Measurements from ENCODE around the gene EIF2B1. TPM values are rescaled to one million over a fixed set of nuclear protein-coding genes. Genes with fewer than 3 reads are reported as not detected.
A peak's percentile ranks its signal among the peaks of the same experiment; 100 is the strongest.
"Not testable (repeated sequence)": the region's sequence is repeated elsewhere in the genome, so short reads cannot be mapped to it uniquely, and the experiment has no call there.

The EIF2B1 gene
- total RNA-seq, 1 donor from 2014 or later, result 62.2 TPM

GRCh38 chr12:123617580-123617979, 15.9 kb downstream of the EIF2B1 start:
- no peak for DNase-seq

GRCh38 chr12:123617144-123617543, 16.3 kb downstream of the EIF2B1 start:
- no peak for DNase-seq

DNA sequence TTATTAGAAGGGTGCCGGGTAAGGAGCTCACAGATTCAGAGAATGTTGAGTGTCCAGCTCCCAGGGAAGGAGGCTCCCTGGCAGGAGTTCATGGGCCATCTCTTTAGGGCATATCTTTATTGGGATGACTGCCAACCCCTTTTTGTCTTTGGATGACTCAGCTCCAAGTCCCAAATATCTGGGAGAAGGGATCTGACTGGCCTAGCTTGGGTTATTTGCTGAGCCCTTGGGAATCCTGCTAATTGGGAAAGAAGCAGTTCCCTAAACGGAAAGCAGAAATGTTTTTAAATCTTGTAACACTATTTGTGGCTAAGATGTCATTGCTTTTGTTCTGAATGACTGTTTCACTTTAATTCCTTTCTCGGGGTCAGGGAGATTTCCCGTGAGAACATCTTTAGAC, 19.0 kb downstream of the EIF2B1 start:
- no peak for DNase-seq

DNA sequence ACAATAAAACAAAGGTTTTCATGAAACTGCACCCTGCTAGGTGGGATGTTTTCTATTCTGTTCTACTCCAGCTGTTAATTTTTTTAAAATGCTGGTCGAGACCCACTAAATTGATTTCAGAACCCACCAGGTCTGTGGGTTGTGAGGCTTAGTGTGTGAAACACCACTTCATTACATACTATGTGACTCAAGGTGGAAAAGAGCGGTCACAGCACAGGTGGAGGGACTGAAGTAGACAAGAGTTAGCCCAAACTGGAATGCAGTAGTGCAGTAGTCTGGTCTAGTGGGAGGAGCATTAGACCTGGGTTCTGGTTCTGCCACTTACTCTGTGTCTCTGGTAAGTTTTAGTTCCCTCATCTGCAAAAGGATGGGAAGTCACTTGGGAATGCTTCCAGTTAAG, 19.4 kb downstream of the EIF2B1 start:
- no peak for DNase-seq

- DNase-seq, result no peak
These were observed 25.3 kb downstream of the EIF2B1 start for GRCh38 chr12:123608182-123608581.

DNA sequence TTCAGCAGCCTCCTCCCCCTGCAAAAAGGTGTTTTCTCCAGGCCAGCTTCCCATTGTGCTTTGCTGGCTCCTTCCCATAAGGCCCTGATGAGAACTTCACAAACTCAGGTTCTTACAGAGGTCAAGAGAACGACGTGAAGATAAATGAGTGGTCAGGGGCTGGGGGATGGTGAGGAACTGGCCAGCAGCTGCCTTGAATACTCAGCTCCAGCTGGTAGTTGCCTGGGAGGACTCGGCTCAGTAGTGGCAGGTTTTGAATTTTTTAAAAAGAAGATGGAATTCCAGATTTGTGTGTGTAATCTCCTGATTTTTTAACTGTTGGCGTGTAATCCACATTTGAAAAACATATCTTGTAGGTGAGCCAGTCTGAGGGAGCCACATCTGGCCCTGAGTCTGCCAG, 25.7 kb downstream of the EIF2B1 start:
- no peak for DNase-seq

- DNase-seq, result not testable (repeated sequence)
These were observed 30.0 kb downstream of the EIF2B1 start for GRCh38 chr12:123603495-123603894.

GRCh38 chr12:123602651-123603195, 30.8 kb downstream of the EIF2B1 start:
- DNase-seq, result no peak

DNA sequence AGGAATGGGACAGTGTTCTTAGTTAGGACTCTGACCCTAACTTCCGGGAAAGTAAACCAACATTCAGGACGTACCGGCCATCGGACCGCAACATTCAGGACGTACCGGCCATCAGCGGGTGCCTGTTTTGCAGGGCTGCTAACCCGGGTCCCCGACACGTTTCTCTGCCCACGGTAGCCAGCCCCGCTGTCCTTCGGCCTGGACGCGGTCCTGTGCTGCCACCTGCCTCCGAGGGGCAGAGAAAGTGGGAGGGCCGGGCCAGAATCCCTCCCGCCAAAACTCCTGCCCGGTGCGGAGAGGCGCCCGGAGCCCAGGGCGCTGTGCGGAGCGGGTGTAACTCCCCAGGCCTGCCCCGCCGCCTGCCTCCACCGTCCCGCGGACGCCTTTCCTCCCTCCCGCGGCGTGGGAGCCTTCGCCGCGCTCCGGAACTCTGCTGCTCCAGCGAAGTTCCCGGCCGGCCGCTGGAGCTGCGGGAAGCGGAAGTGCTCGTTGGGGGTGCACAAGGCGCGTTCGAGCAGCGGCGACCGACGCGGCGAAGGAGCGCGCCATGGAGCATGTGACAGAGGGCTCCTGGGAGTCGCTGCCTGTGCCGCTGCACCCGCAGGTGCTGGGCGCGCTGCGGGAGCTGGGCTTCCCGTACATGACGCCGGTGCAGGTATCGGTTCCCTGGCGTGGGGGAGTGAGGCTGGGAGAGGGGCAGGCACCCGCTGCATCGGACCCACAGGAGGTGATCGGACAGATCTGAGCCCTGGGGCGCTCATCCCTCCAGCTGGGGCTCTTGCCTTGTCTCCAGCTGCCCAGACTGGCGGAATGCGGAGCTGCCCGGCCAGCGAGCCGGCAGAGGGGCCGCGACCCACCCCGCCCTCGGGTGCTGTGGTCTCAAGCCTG, 31.6 kb downstream of the EIF2B1 start, which contains the start of gene DDX55:
Gene DDX55, plus strand, starts transcription at position 498 of the 888 bp plus-strand sequence. Its CDS starts 50 bp downstream, at position 548.
- DNase-seq, result peak; percentile 92

DNA sequence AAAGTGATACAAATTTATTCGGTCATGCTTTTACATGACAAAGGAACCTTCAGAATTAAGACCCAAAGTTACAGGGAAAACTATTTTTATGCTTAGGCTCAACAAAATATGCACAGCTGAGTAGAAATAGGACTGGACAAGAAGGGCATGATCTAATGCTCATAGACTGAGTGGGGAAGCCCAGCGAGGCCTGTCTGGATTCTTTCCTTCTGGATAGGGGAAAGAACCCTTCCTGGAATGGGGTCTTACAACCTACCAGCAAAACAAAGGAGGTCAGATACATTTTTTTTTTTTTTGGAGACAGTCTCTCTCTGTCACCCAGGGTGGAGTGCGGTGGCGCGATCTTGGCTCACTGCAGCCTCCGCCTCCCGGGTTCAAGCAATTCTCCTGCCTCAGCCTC, 33.8 kb downstream of the EIF2B1 start:
- DNase-seq, result no peak

- no peak for DNase-seq
These were observed 34.2 kb downstream of the EIF2B1 start for GRCh38 chr12:123599310-123599709.

DNA sequence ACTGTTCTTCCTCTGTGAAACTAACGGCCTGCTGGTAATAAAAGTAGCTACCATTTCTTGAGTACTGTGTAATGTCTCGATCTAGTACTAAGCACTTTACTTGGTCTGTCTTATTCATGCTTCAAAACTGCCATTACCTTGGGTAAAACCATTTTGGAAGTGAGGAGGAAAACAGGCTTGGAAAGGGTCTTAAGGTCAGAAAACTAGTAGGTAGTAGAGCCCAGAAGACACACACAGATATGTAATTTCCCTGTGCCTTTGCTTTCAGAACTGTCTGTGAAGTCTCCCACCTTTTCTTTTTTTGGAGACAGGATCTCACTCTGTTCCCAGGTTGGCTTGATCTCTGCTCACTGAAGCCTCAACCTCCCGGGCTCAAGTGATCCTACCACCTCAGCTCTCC, 35.0 kb downstream of the EIF2B1 start:
- DNase-seq, result no peak

DNA sequence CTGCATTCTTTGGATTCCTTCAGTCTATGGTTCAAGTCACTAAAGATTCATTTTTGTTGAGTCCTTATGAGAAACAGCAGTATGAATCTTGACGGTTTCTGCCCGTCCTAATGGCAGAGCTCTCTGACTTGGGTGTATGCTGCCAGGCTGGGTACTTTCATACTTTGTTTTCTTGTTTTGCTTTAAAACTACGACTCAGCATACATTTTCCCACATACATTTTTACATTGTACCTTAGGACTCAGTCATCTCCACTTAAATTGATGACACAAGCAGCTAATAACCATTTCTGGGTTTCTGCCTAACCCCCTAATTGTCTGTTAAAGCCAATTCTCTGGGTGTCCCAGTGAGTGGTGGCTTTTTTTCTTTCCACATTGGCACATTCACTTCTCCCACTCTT, 36.4 kb downstream of the EIF2B1 start:
- no peak for DNase-seq

GRCh38 chr12:123595729-123596128, 37.8 kb downstream of the EIF2B1 start:
- no peak for DNase-seq

DNA sequence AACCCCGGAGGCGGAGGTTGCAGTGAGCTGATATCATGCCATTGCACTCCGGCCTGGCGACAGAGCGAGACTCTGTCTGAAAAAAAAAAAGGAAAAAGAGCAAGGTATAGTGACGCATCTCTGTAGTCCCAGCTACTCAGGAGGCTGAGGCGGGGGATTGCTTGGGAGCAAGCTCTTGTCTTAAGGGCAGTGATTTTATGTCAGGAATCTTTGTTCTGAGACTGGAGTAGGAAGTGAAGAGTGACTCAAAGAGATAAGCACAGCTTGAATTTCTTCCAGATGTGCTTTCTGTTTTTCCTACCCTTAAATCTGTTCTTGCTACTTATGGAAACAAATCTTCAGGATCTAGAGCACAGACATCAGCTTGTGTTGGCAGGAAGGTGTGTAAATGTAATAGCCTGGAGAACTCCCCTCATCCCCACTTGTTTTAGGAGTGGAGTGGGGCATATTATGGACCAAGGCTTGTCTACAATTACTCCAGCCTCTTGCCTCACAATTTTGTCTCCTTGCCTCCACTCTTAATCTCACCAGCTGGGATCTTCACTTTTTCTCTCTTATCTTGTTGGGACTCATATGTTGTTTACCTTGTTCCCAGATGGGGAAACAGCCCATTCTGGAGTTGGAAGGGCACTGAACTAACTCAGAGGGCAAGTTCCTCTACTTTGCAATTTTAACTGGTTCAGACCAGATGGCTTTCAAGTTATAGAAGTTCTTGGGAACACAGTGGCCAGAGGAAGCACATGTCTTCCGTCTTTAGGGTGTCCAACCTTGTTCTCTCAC, 41.6 kb downstream of the EIF2B1 start:
- no peak for DNase-seq

DNA sequence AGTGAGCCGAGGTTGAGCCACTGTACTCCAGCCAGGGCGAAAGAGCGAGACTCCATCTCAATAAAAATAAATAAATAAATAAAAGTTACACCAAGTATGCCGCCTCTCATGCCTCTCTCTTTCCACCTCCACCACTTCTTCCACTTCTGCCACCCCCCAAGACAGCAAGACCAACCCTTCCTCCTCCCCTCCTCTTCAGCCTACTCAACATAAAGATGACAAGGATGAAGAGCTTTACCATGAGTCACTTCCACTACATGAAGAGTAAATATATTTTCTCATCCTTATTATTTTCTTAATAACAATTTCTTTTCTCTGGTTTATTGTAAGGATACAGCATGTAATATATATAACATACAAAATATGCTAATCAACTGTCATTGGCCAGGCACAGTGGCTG, 52.7 kb downstream of the EIF2B1 start:
- DNase-seq, result no peak

DNA sequence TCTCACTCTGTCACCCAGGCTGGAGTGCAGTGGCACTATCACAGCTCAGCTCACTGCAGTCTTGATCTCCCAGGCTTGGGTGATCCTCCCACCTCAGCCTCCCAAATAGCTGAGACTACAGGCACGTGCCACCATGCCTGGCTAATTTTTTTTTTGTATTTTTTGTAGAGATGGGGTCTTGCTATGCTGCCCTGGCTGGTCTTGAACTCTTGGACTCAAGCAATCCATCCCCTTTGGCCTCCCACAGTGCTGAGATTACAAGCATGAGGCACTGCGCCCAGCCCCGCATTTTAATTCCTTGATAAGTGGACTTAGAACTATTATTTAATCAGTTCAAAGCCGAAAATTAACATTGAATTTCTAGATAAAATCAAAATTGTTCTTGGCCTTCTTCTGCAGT, 54.7 kb downstream of the EIF2B1 start:
- DNase-seq, result not testable (repeated sequence)

DNA sequence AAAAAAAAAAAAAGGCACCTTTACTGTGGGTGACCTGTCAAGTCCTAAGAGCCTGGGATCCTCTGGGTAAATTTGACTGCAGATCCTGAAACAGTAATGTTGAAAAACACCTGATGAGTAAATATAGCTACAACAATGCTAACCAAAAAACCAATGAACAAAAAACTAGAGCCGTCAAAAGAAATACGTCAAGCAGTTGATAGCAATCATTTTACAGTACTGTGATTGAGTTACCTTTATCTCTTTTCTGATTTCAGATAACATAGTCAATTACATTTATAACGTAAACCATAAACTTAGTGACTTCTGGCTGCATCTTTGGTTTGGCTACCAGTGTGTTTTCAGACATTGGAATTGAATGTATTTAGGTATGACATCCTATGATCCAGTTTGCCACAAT, 55.2 kb downstream of the EIF2B1 start:
- no peak for DNase-seq

DNA sequence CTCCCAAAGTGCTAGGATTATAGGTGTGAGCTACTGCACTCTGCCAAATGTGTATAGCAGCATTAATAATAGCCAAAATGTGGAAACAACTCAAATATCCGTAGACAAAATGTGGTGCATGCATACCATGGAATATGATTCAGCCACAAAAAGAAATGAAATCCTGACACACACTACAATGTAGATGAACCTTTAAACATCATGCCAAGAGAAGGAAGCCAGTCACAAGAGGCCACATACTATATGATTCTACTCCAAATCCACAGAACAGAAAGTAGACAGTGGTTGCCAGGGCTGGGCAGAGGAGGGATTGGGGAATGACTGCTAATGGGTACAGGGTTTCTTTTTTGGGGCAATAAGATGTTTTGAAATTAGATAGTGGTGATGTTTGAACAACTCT, 56.9 kb downstream of the EIF2B1 start:
- DNase-seq, result no peak

DNA sequence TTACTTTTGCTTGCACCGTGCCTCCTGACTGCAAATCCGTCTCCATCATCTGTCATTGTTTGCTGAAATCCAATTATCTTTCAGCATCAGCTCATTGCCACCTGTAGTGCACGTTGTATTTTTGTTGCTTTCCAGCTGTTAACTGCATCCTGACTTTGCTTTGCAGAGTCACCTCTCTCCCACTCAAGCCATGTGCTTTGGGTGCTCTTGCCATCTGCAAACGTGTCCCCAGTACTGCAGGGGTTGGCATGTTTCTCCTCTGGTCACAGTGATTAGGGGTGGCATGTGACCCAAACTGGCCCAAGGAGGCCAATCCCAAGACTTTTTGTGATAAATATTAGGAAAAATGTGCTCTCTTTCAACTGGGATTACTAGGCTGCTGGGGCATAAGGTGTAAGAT, 59.6 kb downstream of the EIF2B1 start:
- DNase-seq, result no peak

DNA sequence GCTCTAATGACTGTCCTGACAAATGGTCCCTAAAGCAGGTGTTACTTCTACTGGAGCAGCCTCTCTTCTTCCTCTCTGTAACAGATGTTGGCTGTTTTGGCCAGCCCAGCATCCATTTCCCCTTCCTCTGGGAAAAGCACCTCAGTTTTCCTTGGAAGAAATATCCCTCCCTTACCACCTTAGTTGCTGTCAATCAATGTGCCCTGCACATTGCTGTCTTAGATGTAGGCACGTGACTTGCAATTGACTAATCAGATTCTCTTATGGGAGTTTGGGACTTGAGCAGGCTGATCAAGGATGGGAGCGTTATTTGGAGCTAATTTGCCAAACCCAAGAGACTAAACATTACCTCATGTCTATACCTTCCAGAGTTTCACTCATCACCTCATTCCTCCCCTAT, 61.1 kb downstream of the EIF2B1 start:
- DNase-seq, result no peak

- peak; percentile 51 for DNase-seq
These were observed 62.1 kb downstream of the EIF2B1 start for GRCh38 chr12:123571343-123571813.

All from tongue (tissue), 2 donors.